CD4-positive, CD25-positive, alpha-beta regulatory T cell (primary cell): ENCODE measurements around the gene CCT7. TPM values are rescaled to one million over a fixed set of nuclear protein-coding genes. Genes with fewer than 3 reads are reported as not detected.

Source experiments
- ATAC-seq, 2 donors: fragments of 150-1000 bp; cut with Tn5 transposase; one replicate each; pipeline ENCODE4 v1.10.0; 2021; ENCODE audit warnings: low read depth in 2 of 2, moderate number of reproducible peaks in 2 of 2, moderate library complexity in 1 of 2
- DNase-seq, 3 donors: peaks; one replicate each; pipeline versions ENCODE4 v3.0.0 to v3.0.0-alpha.2; 2012 to 2022; ENCODE audit warnings: mixed read lengths in 1 of 3
- H3K27ac ChIP-seq: one replicate; pipeline ENCODE4 v1.7.0; 2013; ENCODE audit warnings: mild to moderate bottlenecking, low read length; ENCODE audit not compliant: insufficient read depth, poor library complexity, severe bottlenecking
- H3K27me3 ChIP-seq: one replicate; pipeline ENCODE4 v1.7.0; 2013; ENCODE audit warnings: low read length; ENCODE audit not compliant: control insufficient read depth, insufficient read depth
- H3K36me3 ChIP-seq: one replicate; pipeline ENCODE4 v1.7.0; 2013; ENCODE audit warnings: mild to moderate bottlenecking, low read length, moderate library complexity; ENCODE audit not compliant: control insufficient read depth, insufficient read depth
- H3K4me1 ChIP-seq: 2 replicates; pipeline ENCODE4 v1.7.0; 2013; ENCODE audit warnings: mild to moderate bottlenecking, low read length; ENCODE audit not compliant: insufficient read depth, control insufficient read depth, poor library complexity, severe bottlenecking
- H3K4me3 ChIP-seq: one replicate; pipeline ENCODE4 v1.7.0; 2013; ENCODE audit warnings: low read depth, mild to moderate bottlenecking, low read length, moderate library complexity
- H3K9me3 ChIP-seq, 2 experiments: 1 replicate in 1 of 2; 2 replicates in 1 of 2; pipeline ENCODE4 v1.7.0; 2013; ENCODE audit warnings: low read length in 2 of 2, mild to moderate bottlenecking in 1 of 2, moderate library complexity in 1 of 2; ENCODE audit not compliant: control insufficient read depth in 2 of 2
- H3K27ac Mint-ChIP-seq, 3 donors: one replicate each; pipeline ENCODE4 v1.8.0; 2020 to 2022; ENCODE audit warnings: mild to moderate bottlenecking in 3 of 3, mixed read lengths in 3 of 3, moderate library complexity in 2 of 3
- H3K27me3 Mint-ChIP-seq: one replicate; pipeline ENCODE4 v1.8.0; 2022; ENCODE audit warnings: mild to moderate bottlenecking, mixed read lengths
- H3K36me3 Mint-ChIP-seq: one replicate; pipeline ENCODE4 v1.8.0; 2020; ENCODE audit warnings: mixed read lengths
- H3K4me1 Mint-ChIP-seq, 4 donors: one replicate each; pipeline ENCODE4 v1.8.0; 2020 to 2022; ENCODE audit warnings: mixed read lengths in 4 of 4, mild to moderate bottlenecking in 1 of 4
- H3K4me3 Mint-ChIP-seq, 4 donors: one replicate each; pipeline ENCODE4 v1.8.0; 2020 to 2022; ENCODE audit warnings: mild to moderate bottlenecking in 4 of 4, mixed read lengths in 4 of 4, moderate library complexity in 3 of 4
- H3K9me3 Mint-ChIP-seq, 7 donors: one replicate each; pipeline ENCODE4 v1.8.0; 2020 to 2022; ENCODE audit warnings: mixed read lengths in 7 of 7, mild to moderate bottlenecking in 3 of 7, moderate library complexity in 2 of 7
- polyA plus RNA-seq, 4 donors: library from polyadenylated mRNA; unstranded; fragments of 300-500 nt; fragmentation: Illumina TruSeq; gene quantifications; one replicate each; pipeline ENCODE4 v1.2.3, GENCODE V29; 2021
- total RNA-seq: library from RNA; stranded (reverse); gene quantifications from one replicate; pipeline ENCODE4 v1.2.3, GENCODE V29; 2022

The CCT7 gene
- total and polyA plus RNA-seq, 5 donors from 2014 or later: 114 to 287 (median 275) TPM

GRCh38 chr2:73268830-73269685, 35.0 kb downstream of the CCT7 start:
- peak overlapping the region in 1 of 3 donors; percentile 61 for H3K27ac Mint-ChIP-seq
- H3K9me3 Mint-ChIP-seq: no peaks in the 10 kb centered on the region
- H3K27me3 Mint-ChIP-seq: no peaks in the 10 kb centered on the region
- peaks cover 3% of the 10 kb centered on the region for H3K36me3 Mint-ChIP-seq
- H3K4me1 ChIP-seq: peaks cover 13% of the 10 kb centered on the region
- H3K27ac ChIP-seq: no peak overlapping the region
- H3K4me3 Mint-ChIP-seq: peak overlapping the region in 3 of 4 donors; percentile 57 to 81 (median 74)
- H3K27me3 ChIP-seq: no peaks in the 10 kb centered on the region
- H3K4me1 Mint-ChIP-seq: peaks cover 8 to 29% (median 13%) of the 10 kb centered on the region in 4 donors
- H3K4me3 ChIP-seq: peak overlapping the region; percentile 58
- no peaks in the 10 kb centered on the region for H3K9me3 ChIP-seq
- peak; percentile 92 to 94 for ATAC-seq
- H3K36me3 ChIP-seq: peaks cover under 1% of the 10 kb centered on the region
- peak; percentile 69 to 89 (median 80) for DNase-seq

GRCh38 chr2:73269686-73270465, 35.8 kb downstream of the CCT7 start:
- H3K27ac Mint-ChIP-seq: peak overlapping the region; percentile 61 to 90 (median 81)
- peak overlapping the region; percentile 36 for H3K27ac ChIP-seq
- DNase-seq: no peak
- H3K9me3 ChIP-seq: no peaks in the 10 kb centered on the region
- peaks cover 8 to 29% (median 13%) of the 10 kb centered on the region in 4 donors for H3K4me1 Mint-ChIP-seq
- peaks cover 13% of the 10 kb centered on the region for H3K4me1 ChIP-seq
- ATAC-seq: peak; percentile 5 to 9
- no peaks in the 10 kb centered on the region for H3K36me3 ChIP-seq
- H3K4me3 Mint-ChIP-seq: peak overlapping the region; percentile 40 to 84 (median 71)
- H3K9me3 Mint-ChIP-seq: no peaks in the 10 kb centered on the region
- H3K27me3 Mint-ChIP-seq: no peaks in the 10 kb centered on the region
- no peaks in the 10 kb centered on the region for H3K27me3 ChIP-seq
- peak overlapping the region; percentile 58 for H3K4me3 ChIP-seq
- H3K36me3 Mint-ChIP-seq: peaks cover 6% of the 10 kb centered on the region

GRCh38 chr2:73272270-73272669, 38.2 kb downstream of the CCT7 start:
- no peaks in the 10 kb centered on the region for H3K36me3 ChIP-seq
- ATAC-seq (no peak), DNase-seq (no peak)
- H3K27me3 ChIP-seq: no peaks in the 10 kb centered on the region
- no peak overlapping the region for H3K27ac ChIP-seq
- H3K4me1 ChIP-seq: peaks cover 13% of the 10 kb centered on the region
- H3K27me3 Mint-ChIP-seq: no peaks in the 10 kb centered on the region
- H3K36me3 Mint-ChIP-seq: peaks cover 6% of the 10 kb centered on the region
- no peak overlapping the region for H3K27ac Mint-ChIP-seq
- H3K4me1 Mint-ChIP-seq: peaks cover 8 to 21% (median 12%) of the 10 kb centered on the region in 4 donors
- H3K9me3 Mint-ChIP-seq: no peaks in the 10 kb centered on the region
- no peak overlapping the region for H3K4me3 Mint-ChIP-seq
- H3K4me3 ChIP-seq: no peak overlapping the region
- H3K9me3 ChIP-seq: no peaks in the 10 kb centered on the region

GRCh38 chr2:73279852-73280251, 45.7 kb downstream of the CCT7 start:
- no peaks in the 10 kb centered on the region for H3K36me3 ChIP-seq
- Mint-ChIP-seq H3K4me1 (peaks cover 0 to 20% (median 3%) of the 10 kb centered on the region in 4 donors), H3K36me3 (peaks cover 9% of the 10 kb centered on the region), H3K4me3 (peak overlapping the region in 1 of 4 donors; percentile 30), H3K27me3 (peaks cover 5% of the 10 kb centered on the region), H3K9me3 (no peaks in the 10 kb centered on the region), H3K27ac (no peak overlapping the region)
- no peak overlapping the region for H3K4me3 ChIP-seq
- H3K9me3 ChIP-seq: no peaks in the 10 kb centered on the region
- DNase-seq (no peak), ATAC-seq (no peak)
- H3K27ac ChIP-seq: no peak overlapping the region
- peaks cover 15% of the 10 kb centered on the region for H3K4me1 ChIP-seq
- no peaks in the 10 kb centered on the region for H3K27me3 ChIP-seq

- Histone ChIP-seq H3K4me1 (peaks cover 18% of the 10 kb centered on the region), H3K4me3 (no peak overlapping the region), H3K36me3 (no peaks in the 10 kb centered on the region), H3K27me3 (no peaks in the 10 kb centered on the region), H3K9me3 (no peaks in the 10 kb centered on the region), H3K27ac (no peak overlapping the region)
- ATAC-seq: no peak
- DNase-seq: no peak
- H3K4me1 Mint-ChIP-seq: peaks cover 0 to 31% (median 10%) of the 10 kb centered on the region in 4 donors
- H3K27ac Mint-ChIP-seq: no peak overlapping the region
- peak overlapping the region in 1 of 4 donors; percentile 84 for H3K4me3 Mint-ChIP-seq
- H3K27me3 Mint-ChIP-seq: peaks cover 5% of the 10 kb centered on the region
- peaks cover 9% of the 10 kb centered on the region for H3K36me3 Mint-ChIP-seq
- no peaks in the 10 kb centered on the region for H3K9me3 Mint-ChIP-seq
These were observed 47.1 kb downstream of the CCT7 start for GRCh38 chr2:73281244-73281643.

GRCh38 chr2:73282924-73283544, 48.9 kb downstream of the CCT7 start:
- Histone ChIP-seq H3K9me3 (no peaks in the 10 kb centered on the region), H3K27ac (no peak overlapping the region), H3K27me3 (no peaks in the 10 kb centered on the region), H3K36me3 (no peaks in the 10 kb centered on the region), H3K4me3 (no peak overlapping the region), H3K4me1 (peaks cover 18% of the 10 kb centered on the region)
- H3K27ac Mint-ChIP-seq: peak overlapping the region in 1 of 3 donors; percentile 86
- no peak for ATAC-seq
- no peak for DNase-seq
- peaks cover 11% of the 10 kb centered on the region for H3K27me3 Mint-ChIP-seq
- peaks cover 4% of the 10 kb centered on the region for H3K36me3 Mint-ChIP-seq
- no peaks in the 10 kb centered on the region for H3K9me3 Mint-ChIP-seq
- peaks cover 0 to 31% (median 11%) of the 10 kb centered on the region in 4 donors for H3K4me1 Mint-ChIP-seq
- peak overlapping the region; percentile 84 to 93 (median 88) for H3K4me3 Mint-ChIP-seq

- H3K36me3 Mint-ChIP-seq: peaks cover 4% of the 10 kb centered on the region
- H3K36me3 ChIP-seq: no peaks in the 10 kb centered on the region
- no peak overlapping the region for H3K27ac ChIP-seq
- H3K4me3 Mint-ChIP-seq: peak overlapping the region; percentile 84 to 93 (median 88)
- H3K27me3 Mint-ChIP-seq: peaks cover 14% of the 10 kb centered on the region
- ATAC-seq: peak in 1 of 2 donors; percentile 9
- peak overlapping the region; percentile 27 for H3K4me3 ChIP-seq
- H3K9me3 Mint-ChIP-seq: no peaks in the 10 kb centered on the region
- H3K27ac Mint-ChIP-seq: peak overlapping the region in 1 of 3 donors; percentile 86
- peaks cover 18% of the 10 kb centered on the region for H3K4me1 ChIP-seq
- H3K9me3 ChIP-seq: no peaks in the 10 kb centered on the region
- peak in 1 of 3 donors; percentile 44 for DNase-seq
- H3K4me1 Mint-ChIP-seq: peaks cover 0 to 31% (median 11%) of the 10 kb centered on the region in 4 donors
- H3K27me3 ChIP-seq: no peaks in the 10 kb centered on the region
These were observed 49.6 kb downstream of the CCT7 start for GRCh38 chr2:73283545-73284295.
